GM23248 (cell line): ENCODE results near the gene MDM4. TPM values are rescaled to one million over a fixed set of nuclear protein-coding genes. Genes with fewer than 3 reads are reported as not detected.

Experiments
- DNase-seq: peaks from one replicate; pipeline ENCODE4 v3.0.0-alpha.2; 2015
- H2AFZ ChIP-seq: fragments of 200-600 bp; sonication (generic); 2 replicates; pipeline ENCODE4 v1.6.1; 2016; ENCODE audit warnings: antibody characterized with exemption
- H3F3A ChIP-seq: fragments of 200-600 bp; sonication (generic); 2 replicates; pipeline ENCODE4 v1.6.1; 2016; ENCODE audit warnings: mild to moderate bottlenecking, antibody characterized with exemption, mixed run types; ENCODE audit not compliant: insufficient read depth
- H3K27ac ChIP-seq: fragments of 200-600 bp; sonication (generic); 2 replicates; pipeline ENCODE4 v1.5.1; 2016; ENCODE audit warnings: mild to moderate bottlenecking
- H3K27me3 ChIP-seq: fragments of 200-600 bp; sonication (generic); replicated peaks from 2 replicates; pipeline ENCODE4 v1.6.1; 2016; ENCODE audit warnings: mild to moderate bottlenecking; ENCODE audit not compliant: insufficient read depth
- H3K36me3 ChIP-seq: fragments of 200-600 bp; sonication (generic); 2 replicates; pipeline ENCODE4 v1.6.1; 2016; ENCODE audit warnings: low read depth, mild to moderate bottlenecking
- H3K4me1 ChIP-seq: fragments of 200-600 bp; sonication (generic); 2 replicates; pipeline ENCODE4 v1.6.1; 2016; ENCODE audit warnings: mild to moderate bottlenecking; ENCODE audit not compliant: insufficient read depth
- H3K4me2 ChIP-seq: fragments of 200-600 bp; sonication (generic); one replicate; pipeline ENCODE4 v1.6.1; 2016; ENCODE audit warnings: mild to moderate bottlenecking; ENCODE audit not compliant: unreplicated experiment
- H3K4me3 ChIP-seq: fragments of 200-600 bp; sonication (generic); 2 replicates; pipeline ENCODE4 v1.5.1; 2016; ENCODE audit warnings: mild to moderate bottlenecking
- H3K79me2 ChIP-seq: fragments of 200-600 bp; sonication (generic); 2 replicates; pipeline ENCODE4 v1.6.1; 2016; ENCODE audit warnings: mild to moderate bottlenecking; ENCODE audit not compliant: insufficient read depth
- H3K9ac ChIP-seq: fragments of 200-600 bp; sonication (generic); 2 replicates; pipeline ENCODE4 v1.6.1; 2016; ENCODE audit warnings: mild to moderate bottlenecking
- H3K9me2 ChIP-seq: fragments of 200-600 bp; sonication (generic); 2 replicates; pipeline ENCODE4 v1.6.1; 2016; ENCODE audit warnings: mixed run types, mild to moderate bottlenecking, moderate library complexity; ENCODE audit not compliant: insufficient read depth
- H3K9me3 ChIP-seq: fragments of 200-600 bp; sonication (generic); one replicate; pipeline ENCODE4 v1.6.1; 2017; ENCODE audit warnings: low read depth
- H4K20me1 ChIP-seq: fragments of 200-600 bp; sonication (generic); 2 replicates; pipeline ENCODE4 v1.6.0; 2016; ENCODE audit not compliant: insufficient read depth
- EZH2 ChIP-seq: fragments of 200-600 bp; sonication (generic); IDR thresholded peaks from 2 replicates; pipeline ENCODE4 v1.6.1; 2018; ENCODE audit warnings: antibody characterized with exemption, mild to moderate bottlenecking; ENCODE audit not compliant: insufficient read depth, poor library complexity, severe bottlenecking
- EZH2phosphoT487 ChIP-seq: fragments of 200-600 bp; sonication (generic); IDR thresholded peaks from 2 replicates; pipeline ENCODE4 v1.6.1; 2018; ENCODE audit warnings: antibody characterized with exemption, moderate library complexity, mild to moderate bottlenecking, low read depth; ENCODE audit not compliant: insufficient read depth
- WGBS, 2 experiments: methylation state at CpG; one replicate each; pipeline ENCODE4 v1.1.6; 2015 to 2017; ENCODE audit warnings: low lambda C conversion rate in 2 of 2, low coverage in 1 of 2; ENCODE audit errors: missing lambda C conversion rate in 2 of 2; 5-methylcytosine and 5-hydroxymethylcytosine counted together
- in situ Hi-C: fragments of 300-500 bp; cut with MboI; formaldehyde crosslinking; loops from 2 replicates; pipeline ENCODE4 v1.15.0; 2020
- polyA plus RNA-seq: library from polyadenylated mRNA; unstranded; fragments of >200 nt; fragmentation: Nextera tagmentation; extraction: Ambion mirVana; gene quantifications from 2 replicates; pipeline ENCODE4 v1.2.1, GENCODE V29; 2016
- total RNA-seq: library from RNA; depleted of rRNA; stranded (reverse); fragments of >200 nt; shearing (Covaris generic); gene quantifications from 2 replicates; pipeline ENCODE4 v1.2.3, GENCODE V29; 2014

The MDM4 gene
- total and polyA plus RNA-seq, 2 experiments from 2014 or later: 9.6 to 12.6 TPM

GRCh38 chr1:204587621-204588020, 71.4 kb downstream of the MDM4 start:
- 70 to 81% methylated on average over 5 to 6 of the region's 6 CpGs for WGBS, 2 experiments
- Histone ChIP-seq H3K27ac (no peak overlapping the region), H4K20me1 (no peaks in the 10 kb centered on the region), H3F3A (peaks cover 9% of the 10 kb centered on the region; the same call in 1 of the 2 replicates), H3K4me3 (no peak overlapping the region), H3K9me2 (no peaks in the 10 kb centered on the region), H3K27me3 (no peaks in the 10 kb centered on the region), H3K9ac (no peak overlapping the region), H3K79me2 (no peaks in the 10 kb centered on the region), H3K36me3 (no peaks in the 10 kb centered on the region), H3K4me2 (no peak overlapping the region), H3K4me1 (peaks cover 15% of the 10 kb centered on the region), H3K9me3 (no peaks in the 10 kb centered on the region), H2AFZ (no peak overlapping the region)
- in situ Hi-C loops: no loop called here
- TF ChIP-seq EZH2 (no peak), EZH2phosphoT487 (no peak)
- no peak for DNase-seq

DNA sequence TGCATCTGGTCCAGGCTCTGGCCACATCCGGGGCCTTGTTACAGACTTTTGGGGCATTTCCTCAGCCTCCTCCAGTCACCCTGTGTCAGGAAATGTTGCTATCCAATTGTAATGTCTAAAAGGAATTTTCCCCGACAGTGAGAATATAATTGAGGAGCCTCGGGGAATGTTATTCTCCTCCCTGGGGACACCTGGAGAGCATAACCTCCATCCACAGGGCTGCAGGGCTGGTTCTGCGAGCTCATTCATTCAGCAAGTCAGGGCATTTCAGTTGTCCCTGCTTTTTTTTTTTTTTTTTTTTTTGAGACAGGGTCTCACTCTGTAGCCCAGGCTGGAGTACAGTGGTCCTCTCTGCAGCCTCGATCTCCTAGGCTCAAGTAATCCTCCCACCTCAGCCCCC, 72.6 kb downstream of the MDM4 start:
- Histone ChIP-seq H3K9me3 (no peaks in the 10 kb centered on the region), H2AFZ (no peak overlapping the region), H3K79me2 (no peaks in the 10 kb centered on the region), H3K36me3 (no peaks in the 10 kb centered on the region), H4K20me1 (no peaks in the 10 kb centered on the region), H3K27ac (no peak overlapping the region), H3K9ac (no peak overlapping the region), H3K9me2 (no peaks in the 10 kb centered on the region), H3K27me3 (no peaks in the 10 kb centered on the region), H3K4me3 (no peak overlapping the region), H3K4me2 (no peak overlapping the region), H3F3A (peaks cover 9% of the 10 kb centered on the region; the same call in 1 of the 2 replicates), H3K4me1 (peaks cover 15% of the 10 kb centered on the region)
- in situ Hi-C loops: no loop called here
- WGBS, 2 experiments: 72 to 79% methylated on average over 5 of the region's 5 CpGs
- no peak for DNase-seq
- TF ChIP-seq EZH2 (no peak), EZH2phosphoT487 (no peak)

- no peaks in the 10 kb centered on the region for H3K27me3 ChIP-seq
- no peaks in the 10 kb centered on the region for H3K36me3 ChIP-seq
- WGBS, 2 experiments: 81 to 83% methylated on average over 8 of the region's 8 CpGs
Measured at GRCh38 chr1:204589409-204590038, 73.3 kb downstream of the MDM4 start.

GRCh38 chr1:204591473-204592090, 75.4 kb downstream of the MDM4 start:
- TF ChIP-seq EZH2phosphoT487 (no peak), EZH2 (no peak)
- H3K36me3 ChIP-seq: no peaks in the 10 kb centered on the region
- H3K4me1 ChIP-seq: peaks cover 15% of the 10 kb centered on the region
- no peaks in the 10 kb centered on the region for H3K27me3 ChIP-seq
- H3K4me3 ChIP-seq: no peak overlapping the region
- peaks cover 9% of the 10 kb centered on the region; the same call in 1 of the 2 replicates for H3F3A ChIP-seq
- WGBS, 2 experiments: 31 to 32% methylated on average over 3 of the region's 3 CpGs
- peak overlapping the region; percentile 1 for H3K4me2 ChIP-seq
- in situ Hi-C loops: no loop called here
- H3K27ac ChIP-seq: no peak overlapping the region
- H3K9me3 ChIP-seq: no peaks in the 10 kb centered on the region
- no peaks in the 10 kb centered on the region for H4K20me1 ChIP-seq
- H2AFZ ChIP-seq: no peak overlapping the region
- H3K79me2 ChIP-seq: no peaks in the 10 kb centered on the region
- H3K9me2 ChIP-seq: no peaks in the 10 kb centered on the region
- DNase-seq: peak; percentile 81
- no peak overlapping the region for H3K9ac ChIP-seq

More at GRCh38 chr1:204589409-204590038, 73.3 kb downstream of the MDM4 start:
- H2AFZ ChIP-seq: 0 out of 2 replicates have a peak overlapping the region, but pooled peaks have one; percentile 43
- no peak overlapping the region for H3K9ac ChIP-seq
- no peak overlapping the region for H3K4me2 ChIP-seq
- no peak overlapping the region for H3K27ac ChIP-seq
- no peak for TF ChIP-seq EZH2phosphoT487
- TF ChIP-seq EZH2: no peak
- H3K79me2 ChIP-seq: no peaks in the 10 kb centered on the region
- no peaks in the 10 kb centered on the region for H4K20me1 ChIP-seq
- no peaks in the 10 kb centered on the region for H3K9me3 ChIP-seq
- peaks cover 9% of the 10 kb centered on the region; the same call in 1 of the 2 replicates for H3F3A ChIP-seq
- in situ Hi-C loops: no loop called here
- DNase-seq: peak; percentile 16
- H3K9me2 ChIP-seq: no peaks in the 10 kb centered on the region
- H3K4me1 ChIP-seq: peaks cover 15% of the 10 kb centered on the region
- no peak overlapping the region for H3K4me3 ChIP-seq
